ENCODE results near the gene UBR4.

DNA sequence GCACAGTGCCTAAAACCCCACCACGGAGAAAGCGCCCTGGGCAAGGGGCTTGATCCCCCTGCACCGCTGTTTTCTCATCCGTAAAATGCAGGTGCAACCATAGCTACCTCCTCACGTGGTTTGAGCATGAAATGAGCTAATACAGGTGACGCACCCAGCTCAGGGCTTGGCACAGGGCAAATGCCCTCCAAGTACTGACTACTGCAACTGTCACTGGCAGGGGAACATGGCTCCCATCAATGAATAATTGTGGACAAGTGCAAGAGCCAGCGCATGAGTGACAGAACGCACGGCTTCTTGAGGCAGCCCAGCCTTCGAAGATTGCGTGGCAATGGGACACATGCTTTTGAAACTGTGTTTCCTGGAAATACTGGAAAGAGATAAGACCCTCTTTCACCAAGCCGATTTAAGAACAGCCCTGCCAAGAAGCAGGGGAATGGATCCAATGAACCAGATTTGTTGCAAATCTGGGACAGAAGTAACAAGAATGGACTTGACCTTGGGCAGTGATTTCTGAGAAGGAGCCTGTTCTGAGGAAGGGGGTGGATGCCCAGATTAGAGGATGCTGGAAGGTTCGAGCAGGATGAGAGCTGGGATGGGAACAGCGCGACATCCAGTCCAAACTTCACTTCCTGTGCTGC is 160.8 kb downstream of the UBR4 start:
- TF ChIP-seq, protein P1, sequence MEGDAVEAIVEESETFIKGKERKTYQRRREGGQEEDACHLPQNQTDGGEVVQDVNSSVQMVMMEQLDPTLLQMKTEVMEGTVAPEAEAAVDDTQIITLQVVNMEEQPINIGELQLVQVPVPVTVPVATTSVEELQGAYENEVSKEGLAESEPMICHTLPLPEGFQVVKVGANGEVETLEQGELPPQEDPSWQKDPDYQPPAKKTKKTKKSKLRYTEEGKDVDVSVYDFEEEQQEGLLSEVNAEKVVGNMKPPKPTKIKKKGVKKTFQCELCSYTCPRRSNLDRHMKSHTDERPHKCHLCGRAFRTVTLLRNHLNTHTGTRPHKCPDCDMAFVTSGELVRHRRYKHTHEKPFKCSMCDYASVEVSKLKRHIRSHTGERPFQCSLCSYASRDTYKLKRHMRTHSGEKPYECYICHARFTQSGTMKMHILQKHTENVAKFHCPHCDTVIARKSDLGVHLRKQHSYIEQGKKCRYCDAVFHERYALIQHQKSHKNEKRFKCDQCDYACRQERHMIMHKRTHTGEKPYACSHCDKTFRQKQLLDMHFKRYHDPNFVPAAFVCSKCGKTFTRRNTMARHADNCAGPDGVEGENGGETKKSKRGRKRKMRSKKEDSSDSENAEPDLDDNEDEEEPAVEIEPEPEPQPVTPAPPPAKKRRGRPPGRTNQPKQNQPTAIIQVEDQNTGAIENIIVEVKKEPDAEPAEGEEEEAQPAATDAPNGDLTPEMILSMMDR (IDR thresholded peaks at IDR 0.05; ENCODE audit: borderline replicate concordance, extremely low read depth, low read length, poor library complexity, severe bottlenecking) = no peak
- no peak for TF ChIP-seq EZH2 (IDR thresholded peaks at IDR 0.05; ENCODE audit: borderline replicate concordance, low read depth, low read length, severe bottlenecking)
